B cell (primary cell): ENCODE measurements around the gene RPH3AL. TPM values are rescaled to one million over a fixed set of nuclear protein-coding genes. Genes with fewer than 3 reads are reported as not detected.

Source experiments
- ATAC-seq: fragments of 200-7000 bp; cut with Tn5 transposase; one replicate; pipeline ENCODE4 v1.10.0; 2021; ENCODE audit warnings: low read depth, mild to moderate bottlenecking, moderate number of reproducible peaks, moderate library complexity
- CTCF ChIA-PET: fragments of 350-600 bp; sonication (Branson Sonifier 250); formaldehyde crosslinking; loops from one replicate; lab custom pipeline; 2021; ENCODE audit warnings: antibody characterized with exemption, inconsistent platforms; lab: Charles Lee
- POLR2A ChIA-PET: fragments of 350-600 bp; sonication (Branson Sonifier 250); formaldehyde crosslinking; loops from one replicate; lab custom pipeline; 2021; ENCODE audit warnings: antibody characterized with exemption; lab: Charles Lee
- DNase-seq: peaks from one replicate; pipeline ENCODE4 v3.0.0; 2013
- H2AFZ ChIP-seq: 2 replicates; pipeline ENCODE4 v1.6.1; 2012; ENCODE audit warnings: mild to moderate bottlenecking, low read depth, low read length; ENCODE audit not compliant: insufficient read depth, poor library complexity, severe bottlenecking
- H3K27ac ChIP-seq, 2 donors: 1 replicate in 1 of 2; 2 replicates in 1 of 2; pipeline ENCODE4 v1.5.1; 2012 to 2013; ENCODE audit warnings: low read length in 2 of 2, mild to moderate bottlenecking in 2 of 2, moderate library complexity in 1 of 2
- H3K27me3 ChIP-seq, 4 experiments: fragments of 200-600 bp in 1 of 4; sonication (generic) in 1 of 4; replicated peaks in 1 of 4; 1 replicate in 2 of 4; 2 replicates in 2 of 4; pipeline versions ENCODE4 v1.6.1 to v1.7.0; 2013 to 2016; ENCODE audit warnings: low read length in 3 of 4, mild to moderate bottlenecking in 2 of 4, mixed read lengths in 1 of 4, moderate library complexity in 1 of 4; ENCODE audit not compliant: insufficient read depth in 4 of 4, control insufficient read depth in 3 of 4; ENCODE audit errors: control extremely low read depth in 1 of 4
- H3K36me3 ChIP-seq, 2 experiments: replicated peaks in 1 of 2; 1 replicate in 1 of 2; 2 replicates in 1 of 2; pipeline versions ENCODE4 v1.6.1 to v1.7.1; 2013; ENCODE audit warnings: low read length in 1 of 2; ENCODE audit not compliant: insufficient read depth in 2 of 2, control insufficient read depth in 1 of 2; ENCODE audit errors: control extremely low read depth in 1 of 2, extremely low read depth in 1 of 2
- H3K4me1 ChIP-seq, 2 donors: fragments of 200-600 bp in 1 of 2; sonication (generic) in 1 of 2; 1 replicate in 1 of 2; 2 replicates in 1 of 2; pipeline versions ENCODE4 v1.5.1 to v1.6.1; 2013 to 2017; ENCODE audit warnings: low read length in 2 of 2; ENCODE audit not compliant: control insufficient read depth in 2 of 2, insufficient read depth in 2 of 2
- H3K4me2 ChIP-seq: replicated peaks from 2 replicates; pipeline ENCODE3; 2012; ENCODE audit warnings: mild to moderate bottlenecking, low read depth, low read length; ENCODE audit not compliant: poor library complexity, severe bottlenecking
- H3K4me3 ChIP-seq, 5 experiments: fragments of 200-600 bp in 1 of 5; sonication (generic) in 1 of 5; 1 replicate in 3 of 5; 2 replicates in 2 of 5; pipeline versions ENCODE4 v1.5.1 to v1.7.0; 2011 to 2016; ENCODE audit warnings: low read length in 4 of 5, mild to moderate bottlenecking in 4 of 5, low read depth in 2 of 5, control low read depth in 1 of 5, moderate library complexity in 1 of 5; ENCODE audit not compliant: insufficient read depth in 1 of 5; ENCODE audit errors: control extremely low read depth in 1 of 5, extremely low read depth in 1 of 5
- H3K79me2 ChIP-seq: fragments of 200-600 bp; sonication (generic); one replicate; pipeline ENCODE4 v1.6.0; 2016; ENCODE audit warnings: low read length; ENCODE audit not compliant: control insufficient read depth, insufficient read depth
- H3K9ac ChIP-seq: fragments of 200-600 bp; sonication (generic); 2 replicates; pipeline ENCODE4 v1.6.1; 2017; ENCODE audit warnings: mild to moderate bottlenecking, low read length, moderate library complexity
- H3K9me3 ChIP-seq, 3 donors: one replicate each; pipeline versions ENCODE4 v1.6.1 to v1.7.1; 2013; ENCODE audit warnings: low read length in 2 of 3; ENCODE audit not compliant: control insufficient read depth in 2 of 3, insufficient read depth in 1 of 3; ENCODE audit errors: control extremely low read depth in 1 of 3
- H4K20me1 ChIP-seq: 2 replicates; pipeline ENCODE4 v1.6.0; 2012; ENCODE audit warnings: mild to moderate bottlenecking, low read length; ENCODE audit not compliant: insufficient read depth, control insufficient read depth, poor library complexity, severe bottlenecking
- H3K27ac Mint-ChIP-seq: one replicate; pipeline ENCODE4 v1.8.0; 2021; ENCODE audit warnings: mixed read lengths
- H3K27me3 Mint-ChIP-seq: one replicate; pipeline ENCODE4 v1.8.0; 2021; ENCODE audit warnings: mixed read lengths
- H3K4me1 Mint-ChIP-seq: one replicate; pipeline ENCODE4 v1.8.0; 2021; ENCODE audit warnings: mixed read lengths
- H3K4me3 Mint-ChIP-seq: one replicate; pipeline ENCODE4 v1.8.0; 2021; ENCODE audit warnings: mixed read lengths
- H3K9me3 Mint-ChIP-seq: one replicate; pipeline ENCODE4 v1.8.0; 2022; ENCODE audit warnings: mixed read lengths; ENCODE audit not compliant: insufficient read depth
- EZH2 ChIP-seq: IDR thresholded peaks from 2 replicates; pipeline ENCODE4 v1.6.1; 2012; ENCODE audit warnings: borderline replicate concordance, low read depth, mild to moderate bottlenecking, moderate library complexity, low read length; ENCODE audit not compliant: insufficient read depth, poor library complexity, severe bottlenecking
- WGBS: methylation state at CpG from one replicate; pipeline ENCODE4 v1.1.5; 2013; ENCODE audit warnings: missing lambda C conversion rate; ENCODE audit not compliant: insufficient coverage; 5-methylcytosine and 5-hydroxymethylcytosine counted together
- intact Hi-C: fragments of 100-400 bp; cut with micrococcal nuclease; formaldehyde crosslinking; loops from one replicate; pipeline ENCODE4 v1.10.0; 2022
- polyA plus RNA-seq: library from polyadenylated mRNA; depleted of rRNA; stranded (reverse); fragments of >200 nt; gene quantifications from 2 replicates; pipeline ENCODE4 v1.2.3, GENCODE V29; 2012
- total RNA-seq, 2 donors: library from RNA; stranded (reverse); fragments of 120-200 nt in 1 of 2; gene quantifications; 1 replicate in 1 of 2; 2 replicates in 1 of 2; pipeline versions ENCODE4 v1.2.3 to v1.2.4, GENCODE V29; 2013 to 2022
- TF ChIP-seq, protein P1 (sequence below): fragments of 200-600 bp; IDR thresholded peaks from one replicate; pipeline ENCODE4 v1.8.0; 2022; ENCODE audit warnings: antibody characterized with exemption, mild to moderate bottlenecking

The RPH3AL gene
- total and polyA plus RNA-seq, 2 donors (not counting 1 experiment from before 2014, with no cell fraction given): 10.8 to 13.3 TPM

DNA sequence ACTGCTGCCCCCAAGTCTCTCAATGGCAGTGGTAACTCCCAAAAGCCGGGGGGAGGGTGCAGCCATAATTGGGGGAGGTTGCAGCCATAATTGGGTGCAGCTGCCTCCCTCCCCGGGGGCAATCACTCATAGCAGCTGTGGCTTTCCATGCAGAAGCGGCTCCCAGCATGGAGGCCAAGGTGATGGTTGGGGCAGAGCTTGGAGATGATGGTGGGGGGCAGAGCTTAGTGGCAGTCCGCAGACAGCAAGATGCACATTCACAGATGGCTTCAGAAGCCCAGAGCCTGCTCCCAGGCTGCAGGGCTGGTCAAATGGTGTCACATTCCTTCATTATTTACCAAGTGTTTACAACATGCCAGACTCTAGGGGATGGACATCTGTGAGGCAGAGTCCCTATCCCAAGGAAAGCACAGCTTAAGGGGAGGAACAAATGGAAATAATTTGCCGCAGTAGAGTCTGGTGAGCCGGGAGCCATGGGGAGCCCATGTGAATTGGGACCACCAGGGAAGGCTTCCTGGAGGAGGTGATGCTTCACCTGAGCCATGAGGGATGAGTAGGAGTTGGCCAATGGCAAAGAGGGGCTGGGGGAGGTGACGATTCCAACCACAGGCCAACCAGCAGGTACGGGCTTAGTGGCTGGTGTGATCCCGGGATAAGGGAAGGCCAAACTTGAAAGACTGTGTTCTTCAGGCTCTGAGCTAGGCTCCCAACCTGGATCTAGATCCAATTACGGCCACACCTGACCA lies 179.3 kb downstream of the RPH3AL start:
- Mint-ChIP-seq H3K4me1 (no peaks in the 10 kb centered on the region), H3K27me3 (peaks cover 17% of the 10 kb centered on the region), H3K27ac (no peak overlapping the region), H3K9me3 (no peaks in the 10 kb centered on the region), H3K4me3 (no peak overlapping the region)
- POLR2A ChIA-PET: no interaction called here
- 74% methylated on average over 9 of the region's 10 CpGs for WGBS
- H3K4me2 ChIP-seq: no peak overlapping the region
- H3K9ac ChIP-seq: no peak overlapping the region
- intact Hi-C loops: no loop called here
- no peaks in the 10 kb centered on the region for H3K36me3 ChIP-seq
- no peak overlapping the region for H2AFZ ChIP-seq
- no peak for TF ChIP-seq EZH2
- TF ChIP-seq, protein P1, sequence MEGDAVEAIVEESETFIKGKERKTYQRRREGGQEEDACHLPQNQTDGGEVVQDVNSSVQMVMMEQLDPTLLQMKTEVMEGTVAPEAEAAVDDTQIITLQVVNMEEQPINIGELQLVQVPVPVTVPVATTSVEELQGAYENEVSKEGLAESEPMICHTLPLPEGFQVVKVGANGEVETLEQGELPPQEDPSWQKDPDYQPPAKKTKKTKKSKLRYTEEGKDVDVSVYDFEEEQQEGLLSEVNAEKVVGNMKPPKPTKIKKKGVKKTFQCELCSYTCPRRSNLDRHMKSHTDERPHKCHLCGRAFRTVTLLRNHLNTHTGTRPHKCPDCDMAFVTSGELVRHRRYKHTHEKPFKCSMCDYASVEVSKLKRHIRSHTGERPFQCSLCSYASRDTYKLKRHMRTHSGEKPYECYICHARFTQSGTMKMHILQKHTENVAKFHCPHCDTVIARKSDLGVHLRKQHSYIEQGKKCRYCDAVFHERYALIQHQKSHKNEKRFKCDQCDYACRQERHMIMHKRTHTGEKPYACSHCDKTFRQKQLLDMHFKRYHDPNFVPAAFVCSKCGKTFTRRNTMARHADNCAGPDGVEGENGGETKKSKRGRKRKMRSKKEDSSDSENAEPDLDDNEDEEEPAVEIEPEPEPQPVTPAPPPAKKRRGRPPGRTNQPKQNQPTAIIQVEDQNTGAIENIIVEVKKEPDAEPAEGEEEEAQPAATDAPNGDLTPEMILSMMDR: no peak
- peaks cover 0 to 6% (median 0%) of the 10 kb centered on the region in 4 experiments for H3K27me3 ChIP-seq
- ATAC-seq (no peak), DNase-seq (no peak)
- H3K79me2 ChIP-seq: no peaks in the 10 kb centered on the region
- H3K27ac ChIP-seq: no peak overlapping the region
- no peaks in the 10 kb centered on the region for H3K4me1 ChIP-seq
- CTCF ChIA-PET: no interaction called here
- H3K9me3 ChIP-seq: no peaks in the 10 kb centered on the region
- no peak overlapping the region for H3K4me3 ChIP-seq
- no peaks in the 10 kb centered on the region for H4K20me1 ChIP-seq

DNA sequence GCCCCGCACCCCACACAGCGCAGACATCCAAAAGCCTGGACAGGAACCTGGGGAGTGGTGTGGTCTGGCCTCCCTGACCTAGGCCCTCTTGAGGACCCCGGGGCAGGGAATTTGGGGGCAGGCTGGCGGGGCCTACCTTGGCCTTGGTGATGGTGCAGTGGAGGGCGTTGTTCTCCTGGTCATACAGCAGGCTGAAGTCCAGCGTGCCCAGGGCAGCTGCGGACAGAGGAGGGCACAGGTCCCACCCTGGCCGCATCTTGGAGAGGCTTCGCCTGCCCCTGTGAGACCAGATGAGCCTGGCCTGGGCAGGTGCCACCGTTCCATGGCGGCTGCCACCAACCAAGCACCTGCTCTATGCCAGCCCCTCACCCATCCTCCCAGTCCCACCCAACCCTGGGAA lies 180.2 kb downstream of the RPH3AL start:
- H3K9me3 Mint-ChIP-seq: no peaks in the 10 kb centered on the region
- no peaks in the 10 kb centered on the region for H3K4me1 Mint-ChIP-seq
- DNase-seq: no peak
- no peak overlapping the region for H3K27ac Mint-ChIP-seq
- Histone ChIP-seq H4K20me1 (no peaks in the 10 kb centered on the region), H3K36me3 (no peaks in the 10 kb centered on the region), H3K27ac (no peak overlapping the region), H3K4me3 (no peak overlapping the region), H3K9ac (no peak overlapping the region), H3K79me2 (no peaks in the 10 kb centered on the region), H3K4me1 (no peaks in the 10 kb centered on the region), H2AFZ (no peak overlapping the region), H3K4me2 (no peak overlapping the region), H3K27me3 (no peaks in the 10 kb centered on the region), H3K9me3 (no peaks in the 10 kb centered on the region)
- 80% methylated on average over 11 of the region's 11 CpGs for WGBS
- intact Hi-C loops: no loop called here
- CTCF ChIA-PET: no interaction called here
- TF ChIP-seq, protein P1: no peak
- TF ChIP-seq EZH2: no peak
- no peak overlapping the region for H3K4me3 Mint-ChIP-seq
- no peak for ATAC-seq
- peaks cover 14% of the 10 kb centered on the region for H3K27me3 Mint-ChIP-seq
- POLR2A ChIA-PET: no interaction called here
